Lower leg skin (tissue), 3 donors: Measurements from ENCODE around the gene C19orf12.

ENCODE experiments used
- POLR2A ChIP-seq, 2 donors: fragments of 450-650 bp; IDR thresholded peaks; one replicate each; pipeline ENCODE4 v1.6.1; 2016 to 2017; ENCODE audit warnings: antibody characterized with exemption in 2 of 2, mild to moderate bottlenecking in 1 of 2, moderate library complexity in 1 of 2
- TF ChIP-seq, protein P1 (sequence below), 3 donors: fragments of 450-650 bp; IDR thresholded peaks; one replicate each; pipeline ENCODE4 v1.5.1; 2016; ENCODE audit warnings: antibody characterized with exemption in 3 of 3, mild to moderate bottlenecking in 3 of 3, moderate library complexity in 2 of 3

DNA sequence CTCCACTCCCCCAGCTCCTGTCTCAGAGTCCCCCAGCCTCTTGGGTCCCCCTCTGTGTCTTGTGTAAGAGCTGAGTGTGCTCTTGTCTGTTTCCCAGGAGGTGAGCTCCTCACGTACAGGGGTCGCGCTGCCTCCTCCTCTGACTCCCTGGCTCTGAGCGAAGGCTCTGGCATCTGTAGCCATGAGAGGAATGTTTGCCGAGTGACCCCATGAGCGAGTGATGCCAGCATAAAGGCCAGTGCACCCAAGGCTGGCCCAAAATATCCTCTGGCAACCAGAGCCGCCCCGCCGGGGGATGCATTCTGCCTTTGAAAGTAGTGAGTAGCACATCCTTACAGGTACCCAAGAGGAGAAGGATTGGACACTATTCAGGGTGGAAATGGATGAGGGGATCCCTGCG is 26.2 kb upstream of the C19orf12 start:
- TF ChIP-seq POLR2A (IDR thresholded peaks at IDR 0.05): no peak
- TF ChIP-seq, protein P1, sequence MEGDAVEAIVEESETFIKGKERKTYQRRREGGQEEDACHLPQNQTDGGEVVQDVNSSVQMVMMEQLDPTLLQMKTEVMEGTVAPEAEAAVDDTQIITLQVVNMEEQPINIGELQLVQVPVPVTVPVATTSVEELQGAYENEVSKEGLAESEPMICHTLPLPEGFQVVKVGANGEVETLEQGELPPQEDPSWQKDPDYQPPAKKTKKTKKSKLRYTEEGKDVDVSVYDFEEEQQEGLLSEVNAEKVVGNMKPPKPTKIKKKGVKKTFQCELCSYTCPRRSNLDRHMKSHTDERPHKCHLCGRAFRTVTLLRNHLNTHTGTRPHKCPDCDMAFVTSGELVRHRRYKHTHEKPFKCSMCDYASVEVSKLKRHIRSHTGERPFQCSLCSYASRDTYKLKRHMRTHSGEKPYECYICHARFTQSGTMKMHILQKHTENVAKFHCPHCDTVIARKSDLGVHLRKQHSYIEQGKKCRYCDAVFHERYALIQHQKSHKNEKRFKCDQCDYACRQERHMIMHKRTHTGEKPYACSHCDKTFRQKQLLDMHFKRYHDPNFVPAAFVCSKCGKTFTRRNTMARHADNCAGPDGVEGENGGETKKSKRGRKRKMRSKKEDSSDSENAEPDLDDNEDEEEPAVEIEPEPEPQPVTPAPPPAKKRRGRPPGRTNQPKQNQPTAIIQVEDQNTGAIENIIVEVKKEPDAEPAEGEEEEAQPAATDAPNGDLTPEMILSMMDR (IDR thresholded peaks at IDR 0.05): no peak
